A673 (cell line): ENCODE results near the gene ACTL7B.

Source experiments
- EZH2 ChIP-seq: fragments of 200-600 bp; sonication (generic); IDR thresholded peaks from 2 replicates; pipeline ENCODE4 v1.6.1; 2017; ENCODE audit warnings: borderline replicate concordance, low read depth, mild to moderate bottlenecking, mixed read lengths, antibody characterized with exemption, low read length; ENCODE audit not compliant: poor library complexity, severe bottlenecking
- TF ChIP-seq, protein P1 (sequence below): fragments of 300-800, 200-600 bp; sonication (generic); conservative IDR thresholded peaks from 2 replicates; pipeline ENCODE4 v1.5.1; 2017; ENCODE audit warnings: low read depth, mild to moderate bottlenecking, antibody characterized with exemption, low read length, moderate library complexity, mixed read lengths

DNA sequence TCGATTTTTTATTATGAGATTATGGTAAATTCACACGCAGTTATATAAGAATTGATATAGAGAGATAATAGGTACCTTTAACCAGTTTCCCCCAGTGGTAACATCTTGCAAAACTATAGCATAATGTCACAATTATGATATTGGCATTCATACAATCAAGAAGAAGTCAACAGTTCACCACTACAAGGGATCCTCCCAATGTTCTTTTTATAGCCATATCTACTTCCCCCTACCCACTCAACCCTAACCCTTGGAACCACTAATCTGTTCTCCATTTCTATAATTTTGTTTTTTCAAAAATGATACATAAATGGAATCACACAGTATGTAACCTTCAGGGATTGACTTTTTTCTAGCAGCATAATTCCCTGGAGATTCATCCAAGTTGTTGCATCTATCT, 9.8 kb downstream of the ACTL7B start:
- TF ChIP-seq, protein P1, sequence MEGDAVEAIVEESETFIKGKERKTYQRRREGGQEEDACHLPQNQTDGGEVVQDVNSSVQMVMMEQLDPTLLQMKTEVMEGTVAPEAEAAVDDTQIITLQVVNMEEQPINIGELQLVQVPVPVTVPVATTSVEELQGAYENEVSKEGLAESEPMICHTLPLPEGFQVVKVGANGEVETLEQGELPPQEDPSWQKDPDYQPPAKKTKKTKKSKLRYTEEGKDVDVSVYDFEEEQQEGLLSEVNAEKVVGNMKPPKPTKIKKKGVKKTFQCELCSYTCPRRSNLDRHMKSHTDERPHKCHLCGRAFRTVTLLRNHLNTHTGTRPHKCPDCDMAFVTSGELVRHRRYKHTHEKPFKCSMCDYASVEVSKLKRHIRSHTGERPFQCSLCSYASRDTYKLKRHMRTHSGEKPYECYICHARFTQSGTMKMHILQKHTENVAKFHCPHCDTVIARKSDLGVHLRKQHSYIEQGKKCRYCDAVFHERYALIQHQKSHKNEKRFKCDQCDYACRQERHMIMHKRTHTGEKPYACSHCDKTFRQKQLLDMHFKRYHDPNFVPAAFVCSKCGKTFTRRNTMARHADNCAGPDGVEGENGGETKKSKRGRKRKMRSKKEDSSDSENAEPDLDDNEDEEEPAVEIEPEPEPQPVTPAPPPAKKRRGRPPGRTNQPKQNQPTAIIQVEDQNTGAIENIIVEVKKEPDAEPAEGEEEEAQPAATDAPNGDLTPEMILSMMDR: no peak
- no peak for TF ChIP-seq EZH2
